GM21786 (cell line): ENCODE data around the gene IRS1.

Source experiments
- ATAC-seq: cut with Tn5 transposase; IDR thresholded peaks from one replicate; pipeline ENCODE4 v1.9.1; 2021; ENCODE audit not compliant: unreplicated experiment

The IRS1 gene

GRCh38 chr2:226758921-226759640 is 40.5 kb downstream of the IRS1 start:
- ATAC-seq: no peak

- no peak for ATAC-seq
Measured at GRCh38 chr2:226756131-226756530, 43.5 kb downstream of the IRS1 start.

- no peak for ATAC-seq
Measured at GRCh38 chr2:226755631-226756030, 44.0 kb downstream of the IRS1 start.

GRCh38 chr2:226754821-226755604 is 44.6 kb downstream of the IRS1 start:
- no peak for ATAC-seq

GRCh38 chr2:226752887-226753286 is 46.7 kb downstream of the IRS1 start:
- ATAC-seq: no peak

GRCh38 chr2:226747288-226747687 is 52.3 kb downstream of the IRS1 start:
- ATAC-seq: no peak

GRCh38 chr2:226746196-226746800 is 53.3 kb downstream of the IRS1 start:
- ATAC-seq: no peak

GRCh38 chr2:226743915-226744314 is 55.7 kb downstream of the IRS1 start:
- no peak for ATAC-seq

- ATAC-seq: no peak
Measured at GRCh38 chr2:226742347-226742746, 57.3 kb downstream of the IRS1 start.

- ATAC-seq: no peak
Measured at GRCh38 chr2:226740039-226740648, 59.5 kb downstream of the IRS1 start.

- ATAC-seq: no peak
Measured at GRCh38 chr2:226739545-226740030, 60.0 kb downstream of the IRS1 start.

GRCh38 chr2:226738821-226739544 is 60.6 kb downstream of the IRS1 start:
- ATAC-seq: no peak

GRCh38 chr2:226738191-226738820 is 61.3 kb downstream of the IRS1 start:
- no peak for ATAC-seq

- no peak for ATAC-seq
Measured at GRCh38 chr2:226736382-226736781, 63.2 kb downstream of the IRS1 start.

GRCh38 chr2:226733927-226734564 is 65.6 kb downstream of the IRS1 start:
- no peak for ATAC-seq

GRCh38 chr2:226733189-226733858 is 66.3 kb downstream of the IRS1 start:
- no peak for ATAC-seq

- ATAC-seq: no peak
Measured at GRCh38 chr2:226732478-226733188, 67.0 kb downstream of the IRS1 start.

GRCh38 chr2:226730481-226730880 is 69.1 kb downstream of the IRS1 start:
- no peak for ATAC-seq

- no peak for ATAC-seq
Measured at GRCh38 chr2:226728996-226729395, 70.6 kb downstream of the IRS1 start.
